Bronchial epithelial cell (primary cell): Measurements from ENCODE around the gene ZNF74. TPM values are rescaled to one million over a fixed set of nuclear protein-coding genes. Genes with fewer than 3 reads are reported as not detected.

Source experiments
- DNase-seq: peaks from one replicate; pipeline ENCODE4 v3.0.0-alpha.2; 2010; ENCODE audit warnings: low read depth
- FAIRE-seq: peaks from 2 replicates; lab custom pipeline; 2011; peaks lifted over from hg19 to GRCh38; lab: Jason Lieb, UNC
- H3K27me3 ChIP-seq: 2 replicates; pipeline ENCODE4 v1.5.1; 2011; ENCODE audit warnings: low read length; ENCODE audit not compliant: control insufficient read depth, insufficient read depth
- H3K36me3 ChIP-seq: 2 replicates; pipeline ENCODE4 v1.5.1; 2011; ENCODE audit warnings: low read length; ENCODE audit not compliant: control insufficient read depth, insufficient read depth
- H3K4me3 ChIP-seq: 2 replicates; pipeline ENCODE4 v1.5.1; 2011; ENCODE audit warnings: mild to moderate bottlenecking, low read depth, low read length, control low read depth
- CTCF ChIP-seq: IDR thresholded peaks from 2 replicates; pipeline ENCODE4 v1.5.1; 2011; ENCODE audit warnings: mild to moderate bottlenecking, moderate library complexity, low read length, control low read depth, inconsistent platforms; ENCODE audit not compliant: insufficient read depth, severe bottlenecking
- total RNA-seq: library from RNA; depleted of rRNA; stranded (reverse); fragments of >200 nt; gene quantifications from 2 replicates; pipeline ENCODE4 v1.2.1, GENCODE V29; 2014

ZNF74 gene
- total RNA-seq, 1 donor from 2014 or later: 15.5 TPM

GRCh38 chr22:20392983-20393704 is 807 bp upstream of the ZNF74 start:
- Histone ChIP-seq H3K27me3 (no peaks in the 10 kb centered on the region), H3K4me3 (peak overlapping the region; percentile 64), H3K36me3 (no peaks in the 10 kb centered on the region)
- FAIRE-seq (no peak), DNase-seq (no peak)
- no peak for TF ChIP-seq CTCF

DNA sequence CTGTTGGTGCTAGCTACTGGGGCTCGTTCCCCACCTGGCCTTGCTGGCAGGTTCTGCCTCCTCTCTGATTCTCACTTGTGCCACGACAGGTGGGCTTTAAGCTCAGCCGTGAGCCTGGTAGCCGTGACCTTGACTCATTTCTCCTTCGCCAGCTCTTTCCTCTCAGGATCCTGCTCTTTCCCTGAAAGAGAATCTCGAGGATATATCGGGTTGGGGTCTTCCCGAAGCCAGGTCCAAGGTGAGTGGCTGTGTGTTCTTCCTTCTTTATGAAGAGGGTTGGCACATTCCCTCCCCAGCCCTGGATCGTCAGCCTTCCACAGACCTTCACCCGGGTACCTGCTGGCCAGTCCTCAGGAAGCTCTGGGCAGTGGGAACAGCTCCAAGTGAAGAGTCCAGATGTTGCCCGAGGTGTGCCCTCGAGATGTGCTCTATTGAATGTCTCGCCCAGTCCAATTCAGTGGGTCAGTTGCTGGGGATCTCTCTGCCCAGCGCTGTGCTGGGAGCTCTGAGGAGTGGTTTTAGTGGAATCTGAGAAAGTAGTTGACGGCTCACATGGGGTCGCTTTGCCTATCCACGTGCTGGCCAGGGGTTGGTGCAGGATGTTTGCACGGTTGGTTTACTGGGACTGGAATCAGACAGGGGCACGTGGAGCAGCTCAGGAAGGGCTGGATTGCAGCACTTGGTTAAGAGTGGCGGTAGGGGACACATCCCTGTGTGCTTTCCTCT is 1.4 kb downstream of the ZNF74 start:
- Histone ChIP-seq H3K27me3 (no peaks in the 10 kb centered on the region), H3K4me3 (no peak overlapping the region), H3K36me3 (peaks cover under 1% of the 10 kb centered on the region)
- DNase-seq (no peak), FAIRE-seq (peak; percentile 40)
- TF ChIP-seq CTCF: no peak

DNA sequence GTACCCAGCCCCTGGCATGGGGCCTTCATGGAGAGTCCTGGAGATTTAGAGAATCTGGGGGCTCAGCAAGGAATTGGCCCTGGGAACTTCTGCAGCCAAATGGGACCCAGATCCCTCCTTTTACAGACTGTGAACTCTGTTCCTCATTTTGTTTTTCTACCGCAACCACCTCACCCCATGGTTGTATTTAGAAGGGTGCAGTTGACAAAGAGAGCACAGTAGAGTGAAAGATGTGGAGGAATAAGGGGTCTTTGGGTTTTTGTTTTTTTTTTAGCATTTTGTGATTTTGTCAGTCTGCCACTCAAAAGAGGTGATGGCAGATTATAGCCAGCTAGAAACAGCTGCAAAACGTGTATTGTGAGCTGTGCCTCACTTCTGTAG is 1.9 kb downstream of the ZNF74 start:
- FAIRE-seq (no peak), DNase-seq (no peak)
- Histone ChIP-seq H3K36me3 (peaks cover 2% of the 10 kb centered on the region), H3K27me3 (no peaks in the 10 kb centered on the region), H3K4me3 (no peak overlapping the region)
- no peak for TF ChIP-seq CTCF

GRCh38 chr22:20396639-20397038 is 2.7 kb downstream of the ZNF74 start:
- Histone ChIP-seq H3K4me3 (no peak overlapping the region), H3K36me3 (peaks cover 5% of the 10 kb centered on the region), H3K27me3 (no peaks in the 10 kb centered on the region)
- no peak for TF ChIP-seq CTCF
- FAIRE-seq (no peak), DNase-seq (no peak)

GRCh38 chr22:20397498-20397897 is 3.5 kb downstream of the ZNF74 start:
- no peak for FAIRE-seq
- Histone ChIP-seq H3K36me3 (peaks cover 6% of the 10 kb centered on the region), H3K27me3 (no peaks in the 10 kb centered on the region), H3K4me3 (no peak overlapping the region)
- no peak for TF ChIP-seq CTCF
- DNase-seq: no peak
